Prostate gland (tissue), 2 donors: ENCODE measurements around the gene IFRD1. TPM values are rescaled to one million over a fixed set of nuclear protein-coding genes. Genes with fewer than 3 reads are reported as not detected.

Experiments
- DNase-seq: peaks from one replicate; pipeline ENCODE4 v3.0.0-alpha.2; 2019; ENCODE audit warnings: low spot score
- H3K27ac ChIP-seq, 2 donors: fragments of 200-600 bp; sonication (generic); 2 replicates each; pipeline ENCODE4 v1.5.1; 2017 to 2019
- H3K27me3 ChIP-seq: fragments of 200-600 bp; sonication (generic); replicated peaks from 2 replicates; pipeline ENCODE4 v1.5.1; 2019; ENCODE audit not compliant: insufficient read depth
- H3K36me3 ChIP-seq, 2 donors: fragments of 200-600 bp; sonication (generic); 1 replicate in 1 of 2; 2 replicates in 1 of 2; pipeline versions ENCODE4 v1.5.1 to v1.8.1; 2017 to 2019
- H3K4me1 ChIP-seq: fragments of 200-600 bp; sonication (generic); replicated peaks from 2 replicates; pipeline ENCODE4 v1.5.1; 2019
- H3K4me3 ChIP-seq, 2 donors: fragments of 200-600 bp; sonication (generic); 2 replicates each; pipeline ENCODE4 v1.5.1; 2017 to 2019
- H3K9me3 ChIP-seq: fragments of 200-600 bp; sonication (generic); 2 replicates; pipeline ENCODE4 v1.5.1; 2017
- CTCF ChIP-seq, 4 experiments: fragments of 200-600 bp in 2 of 4; fragments of 450-650 bp in 2 of 4; sonication (generic) in 2 of 4; IDR thresholded peaks; 1 replicate in 3 of 4; 2 replicates in 1 of 4; pipeline ENCODE4 v1.5.1; 2016 to 2019; ENCODE audit warnings: antibody characterized with exemption in 4 of 4, mild to moderate bottlenecking in 2 of 4, moderate library complexity in 2 of 4
- POLR2A ChIP-seq: fragments of 450-650 bp; IDR thresholded peaks from one replicate; pipeline ENCODE4 v1.6.1; 2016; ENCODE audit warnings: antibody characterized with exemption, mild to moderate bottlenecking
- POLR2AphosphoS5 ChIP-seq: sonication (generic); formaldehyde crosslinking; IDR thresholded peaks from one replicate; pipeline ENCODE4 v1.6.1; 2017; ENCODE audit warnings: antibody characterized with exemption
- WGBS: methylation state at CpG from one replicate; pipeline ENCODE4 v1.1.5; 2018; 5-methylcytosine and 5-hydroxymethylcytosine counted together
- intact Hi-C: fragments of 100-400 bp; cut with DNase I; formaldehyde crosslinking; loops from one replicate; pipeline ENCODE4 v1.14.2; 2022
- total RNA-seq, 2 donors: library from RNA; depleted of rRNA; stranded (reverse); fragments of >200 nt; gene quantifications; one replicate each; pipeline ENCODE4 v1.1.0, GENCODE V29; 2016

Gene IFRD1
- total RNA-seq, 2 donors from 2014 or later = 57.5 to 58.5 TPM

DNA sequence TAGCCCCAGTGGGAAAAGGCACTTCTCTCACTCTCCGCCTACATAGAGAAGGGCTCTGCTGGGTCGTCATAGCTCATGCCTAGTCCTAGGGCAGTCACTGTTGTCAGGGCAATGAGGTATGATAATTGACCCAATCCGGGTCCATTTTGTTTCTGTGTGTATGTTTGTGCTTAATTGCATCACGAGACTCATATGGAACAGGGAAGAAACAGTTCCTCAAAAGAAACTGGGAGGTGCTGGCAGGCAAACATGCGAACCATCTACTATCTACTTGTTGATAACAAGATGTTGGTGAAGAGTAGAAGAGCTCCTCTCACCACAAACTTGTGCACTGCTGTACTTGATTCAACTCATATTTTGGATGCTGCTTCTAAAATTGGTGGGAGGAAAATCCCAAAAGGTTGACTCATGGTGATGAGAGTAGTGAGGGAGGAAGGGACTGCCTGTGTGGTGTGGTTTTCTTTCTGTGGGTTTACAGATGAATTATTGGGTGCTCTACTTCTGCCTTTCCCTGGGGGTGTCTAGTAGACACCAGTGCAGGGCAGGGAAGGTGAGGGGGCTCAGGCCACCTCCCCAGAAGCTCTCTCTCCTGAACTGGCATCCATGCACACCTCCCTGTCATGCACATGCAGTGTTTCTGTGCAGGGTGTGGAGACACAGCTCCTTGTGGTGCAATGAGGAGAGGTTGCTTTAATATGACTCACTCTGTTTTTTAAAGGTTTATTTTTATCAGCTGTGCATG, 59.9 kb downstream of the IFRD1 start:
- Histone ChIP-seq H3K9me3 (no peaks in the 10 kb centered on the region), H3K27me3 (no peaks in the 10 kb centered on the region), H3K27ac (no peak overlapping the region), H3K4me3 (no peak overlapping the region), H3K36me3 (no peaks in the 10 kb centered on the region), H3K4me1 (no peaks in the 10 kb centered on the region)
- DNase-seq = no peak
- intact Hi-C loops = no loop called here
- 78% methylated on average over 5 of the region's 5 CpGs for WGBS
- TF ChIP-seq POLR2A = no peak
- TF ChIP-seq CTCF (IDR thresholded peaks at IDR 0.05) = no peak
- TF ChIP-seq POLR2AphosphoS5 = no peak

- intact Hi-C loops = no loop called here
These were observed 60.5 kb downstream of the IFRD1 start for GRCh38 chr7:112510743-112511110.

DNA sequence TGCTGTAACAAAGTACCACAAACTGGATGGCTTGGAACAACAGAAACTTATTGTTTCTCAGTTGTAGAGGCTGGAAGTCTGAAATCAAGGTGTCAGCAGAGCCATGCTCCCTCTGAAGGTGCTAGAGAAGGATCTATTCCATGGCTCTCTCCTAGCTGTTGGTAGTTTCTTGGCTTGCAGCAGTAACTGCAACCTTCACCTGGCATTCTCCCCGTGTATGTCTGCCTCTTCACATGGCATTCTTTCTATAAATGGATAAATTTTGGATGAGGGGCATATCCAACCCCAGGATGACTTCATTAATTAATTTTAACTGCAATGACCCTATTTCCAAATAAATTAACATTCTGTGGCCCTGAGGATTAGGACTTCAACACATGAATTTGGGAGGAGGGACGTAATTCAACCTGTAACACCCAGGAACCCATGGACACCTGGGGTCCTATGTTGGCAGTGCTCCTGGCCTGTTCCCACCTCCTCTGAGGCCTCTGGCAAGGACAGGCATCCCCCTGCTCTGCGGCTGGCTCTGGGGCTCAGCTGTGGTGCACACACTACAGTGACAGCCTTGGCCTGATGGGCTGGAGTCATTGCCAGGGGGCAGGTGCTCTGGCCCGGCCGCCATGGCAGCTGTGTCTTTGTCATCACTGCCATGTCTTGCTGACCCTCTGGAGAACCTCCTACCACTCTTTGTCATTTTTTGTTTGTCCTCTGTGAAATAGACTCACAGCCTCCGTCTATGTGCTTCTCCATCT, 61.4 kb downstream of the IFRD1 start:
- H3K9me3 ChIP-seq = no peaks in the 10 kb centered on the region
- H3K36me3 ChIP-seq = no peaks in the 10 kb centered on the region
- no peak overlapping the region for H3K4me3 ChIP-seq
- no peak for DNase-seq
- H3K4me1 ChIP-seq = no peaks in the 10 kb centered on the region
- intact Hi-C loops = no loop called here
- no peaks in the 10 kb centered on the region for H3K27me3 ChIP-seq
- 87% methylated on average over 6 of the region's 6 CpGs for WGBS
- TF ChIP-seq POLR2AphosphoS5 (no peak), POLR2A (no peak), CTCF (IDR thresholded peaks at IDR 0.05) (no peak)
- no peak overlapping the region for H3K27ac ChIP-seq

More at GRCh38 chr7:112510743-112511110, 60.5 kb downstream of the IFRD1 start:
- no peak for DNase-seq
- Histone ChIP-seq H3K4me3 (no peak overlapping the region), H3K27ac (no peak overlapping the region), H3K36me3 (no peaks in the 10 kb centered on the region), H3K4me1 (no peaks in the 10 kb centered on the region), H3K27me3 (no peaks in the 10 kb centered on the region), H3K9me3 (no peaks in the 10 kb centered on the region)
- TF ChIP-seq POLR2A = no peak
- no peak for TF ChIP-seq POLR2AphosphoS5
- TF ChIP-seq CTCF (IDR thresholded peaks at IDR 0.05) = no peak

DNA sequence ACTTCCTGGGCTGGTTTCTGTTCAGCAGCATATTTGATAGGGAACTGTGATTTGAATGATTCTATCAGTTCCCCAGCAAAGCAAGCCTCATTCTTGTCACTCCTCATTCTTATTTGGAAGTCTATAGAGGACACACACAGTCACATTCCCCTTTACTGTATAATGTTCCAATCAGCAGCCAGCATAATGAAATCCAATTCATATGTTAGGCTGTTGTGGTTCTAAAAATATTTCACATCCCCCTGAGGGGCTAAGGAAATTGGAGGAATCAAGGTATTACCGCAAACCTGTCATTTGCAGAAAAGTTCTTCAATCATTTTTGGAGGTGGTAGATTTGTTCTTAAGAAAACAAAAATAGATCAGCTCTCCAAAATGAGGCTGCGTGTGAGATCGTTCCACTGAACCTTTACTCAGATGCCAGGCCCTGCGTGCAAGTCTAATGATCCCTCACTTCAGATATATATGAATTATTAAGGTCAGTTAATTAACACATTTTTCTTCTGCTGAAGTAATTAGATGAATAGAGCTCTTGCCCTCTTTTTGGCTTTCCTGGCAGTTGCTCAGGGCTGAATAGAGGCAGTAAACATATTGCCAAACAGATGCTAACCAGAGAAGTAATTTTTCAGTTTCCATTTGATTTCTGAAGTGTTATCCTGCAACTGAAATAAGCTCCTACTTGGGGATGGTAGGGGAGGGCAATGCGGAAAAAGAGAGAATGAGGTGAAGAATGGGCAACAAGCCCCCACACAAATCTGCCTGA, 62.4 kb downstream of the IFRD1 start:
- no peak for DNase-seq
- no peaks in the 10 kb centered on the region for H3K36me3 ChIP-seq
- no peak overlapping the region for H3K27ac ChIP-seq
- TF ChIP-seq POLR2AphosphoS5 = no peak
- no peak for TF ChIP-seq CTCF (IDR thresholded peaks at IDR 0.05)
- TF ChIP-seq POLR2A = no peak
- no peaks in the 10 kb centered on the region for H3K9me3 ChIP-seq
- no peak overlapping the region for H3K4me3 ChIP-seq
- 87% methylated on average over 5 of the region's 5 CpGs for WGBS
- H3K27me3 ChIP-seq = no peaks in the 10 kb centered on the region
- intact Hi-C loops = no loop called here
- no peaks in the 10 kb centered on the region for H3K4me1 ChIP-seq
